Neutrophil (primary cell): ENCODE data around the gene MARS1.

Experiments used
- H3K27ac ChIP-seq: fragments of 200-600 bp; sonication (generic); 2 replicates; pipeline ENCODE4 v1.5.1; 2016; ENCODE audit warnings: mild to moderate bottlenecking, moderate library complexity
- H3K27me3 ChIP-seq: fragments of 200-600 bp; sonication (generic); 2 replicates; pipeline ENCODE4 v1.6.0; 2016; ENCODE audit warnings: mild to moderate bottlenecking
- H3K36me3 ChIP-seq: fragments of 200-600 bp; sonication (generic); 2 replicates; pipeline ENCODE4 v1.5.1; 2017
- H3K4me1 ChIP-seq, 2 experiments: fragments of 200-600 bp in 1 of 2; sonication (generic) in 1 of 2; 1 replicate in 1 of 2; 2 replicates in 1 of 2; pipeline versions ENCODE4 v1.5.1 to v1.6.1; 2013 to 2016; ENCODE audit warnings: low read depth in 1 of 2, low read length in 1 of 2, mild to moderate bottlenecking in 1 of 2, moderate library complexity in 1 of 2; ENCODE audit not compliant: control insufficient read depth in 1 of 2, insufficient read depth in 1 of 2
- H3K4me3 ChIP-seq, 2 experiments: fragments of 200-600 bp in 1 of 2; sonication (generic) in 1 of 2; 1 replicate in 1 of 2; 2 replicates in 1 of 2; pipeline ENCODE4 v1.5.1; 2013 to 2016; ENCODE audit warnings: low read depth in 1 of 2, low read length in 1 of 2, mild to moderate bottlenecking in 1 of 2, moderate library complexity in 1 of 2
- H3K9me3 ChIP-seq: fragments of 200-600 bp; sonication (generic); 2 replicates; pipeline ENCODE4 v1.5.1; 2016
- TF ChIP-seq, protein P1 (sequence below): fragments of 200-600 bp; sonication (generic); IDR thresholded peaks from 2 replicates; pipeline ENCODE4 v1.5.1; 2016; ENCODE audit warnings: antibody characterized with exemption

The MARS1 gene

GRCh38 chr12:57479043-57479375, 8.9 kb upstream of the MARS1 start:
- Histone ChIP-seq H3K27me3 (no peaks in the 10 kb centered on the region), H3K4me1 (peaks cover 59 to 71% of the 10 kb centered on the region in 2 experiments), H3K36me3 (peaks cover 28% of the 10 kb centered on the region), H3K27ac (peak overlapping the region; percentile 99), H3K4me3 (peak overlapping the region; percentile 97 to 100), H3K9me3 (no peaks in the 10 kb centered on the region)
- TF ChIP-seq, protein P1, sequence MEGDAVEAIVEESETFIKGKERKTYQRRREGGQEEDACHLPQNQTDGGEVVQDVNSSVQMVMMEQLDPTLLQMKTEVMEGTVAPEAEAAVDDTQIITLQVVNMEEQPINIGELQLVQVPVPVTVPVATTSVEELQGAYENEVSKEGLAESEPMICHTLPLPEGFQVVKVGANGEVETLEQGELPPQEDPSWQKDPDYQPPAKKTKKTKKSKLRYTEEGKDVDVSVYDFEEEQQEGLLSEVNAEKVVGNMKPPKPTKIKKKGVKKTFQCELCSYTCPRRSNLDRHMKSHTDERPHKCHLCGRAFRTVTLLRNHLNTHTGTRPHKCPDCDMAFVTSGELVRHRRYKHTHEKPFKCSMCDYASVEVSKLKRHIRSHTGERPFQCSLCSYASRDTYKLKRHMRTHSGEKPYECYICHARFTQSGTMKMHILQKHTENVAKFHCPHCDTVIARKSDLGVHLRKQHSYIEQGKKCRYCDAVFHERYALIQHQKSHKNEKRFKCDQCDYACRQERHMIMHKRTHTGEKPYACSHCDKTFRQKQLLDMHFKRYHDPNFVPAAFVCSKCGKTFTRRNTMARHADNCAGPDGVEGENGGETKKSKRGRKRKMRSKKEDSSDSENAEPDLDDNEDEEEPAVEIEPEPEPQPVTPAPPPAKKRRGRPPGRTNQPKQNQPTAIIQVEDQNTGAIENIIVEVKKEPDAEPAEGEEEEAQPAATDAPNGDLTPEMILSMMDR: no peak

GRCh38 chr12:57479376-57480115, 8.3 kb upstream of the MARS1 start, which contains the start of gene ARHGAP9:
ARHGAP9 (minus strand) TSS chr12:57479866; CDS start chr12:57479406, 460 bp downstream.
- TF ChIP-seq, protein P1: no peak
- Histone ChIP-seq H3K4me3 (peak within 1 kb of the TSS; percentile 97 to 100), H3K36me3 (peaks cover 22% of the 10 kb centered on the region), H3K4me1 (peaks cover 54 to 65% of the 10 kb centered on the region in 2 experiments), H3K9me3 (no peaks in the 10 kb centered on the region), H3K27ac (peak within 1 kb of the TSS; percentile 99), H3K27me3 (no peaks in the 10 kb centered on the region)

DNA sequence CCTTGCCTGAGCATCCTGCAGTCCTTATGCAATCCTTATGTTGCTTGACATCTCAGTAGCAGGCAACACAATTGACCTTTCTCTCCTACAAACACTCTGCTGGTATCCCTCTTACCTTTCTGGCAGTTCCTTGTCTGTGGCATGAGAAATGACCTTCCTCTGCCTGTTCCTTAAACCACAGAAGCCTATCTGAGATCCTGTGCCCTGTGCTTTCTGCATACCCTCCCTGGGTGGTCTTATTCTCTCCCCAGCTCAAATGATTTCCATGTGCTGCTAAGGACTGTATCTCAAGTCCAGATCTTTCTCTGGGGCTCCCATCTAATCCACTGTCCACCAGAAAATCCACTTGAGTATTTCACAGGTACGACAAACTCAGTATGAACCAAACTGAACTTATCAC, 6.2 kb upstream of the MARS1 start:
- no peaks in the 10 kb centered on the region for H3K27me3 ChIP-seq
- H3K4me3 ChIP-seq: no peak overlapping the region
- no peaks in the 10 kb centered on the region for H3K9me3 ChIP-seq
- peak overlapping the region; percentile 99 for H3K27ac ChIP-seq
- H3K4me1 ChIP-seq: peaks cover 40 to 48% of the 10 kb centered on the region in 2 experiments
- TF ChIP-seq, protein P1: no peak
- peaks cover under 1% of the 10 kb centered on the region for H3K36me3 ChIP-seq

- H3K27ac ChIP-seq: no peak overlapping the region
- peaks cover 46 to 47% of the 10 kb centered on the region in 2 experiments for H3K4me1 ChIP-seq
- H3K9me3 ChIP-seq: no peaks in the 10 kb centered on the region
- no peaks in the 10 kb centered on the region for H3K27me3 ChIP-seq
- TF ChIP-seq, protein P1: no peak
- no peak overlapping the region for H3K4me3 ChIP-seq
- H3K36me3 ChIP-seq: no peaks in the 10 kb centered on the region
These were observed 4.4 kb upstream of the MARS1 start for GRCh38 chr12:57483466-57483865.

DNA sequence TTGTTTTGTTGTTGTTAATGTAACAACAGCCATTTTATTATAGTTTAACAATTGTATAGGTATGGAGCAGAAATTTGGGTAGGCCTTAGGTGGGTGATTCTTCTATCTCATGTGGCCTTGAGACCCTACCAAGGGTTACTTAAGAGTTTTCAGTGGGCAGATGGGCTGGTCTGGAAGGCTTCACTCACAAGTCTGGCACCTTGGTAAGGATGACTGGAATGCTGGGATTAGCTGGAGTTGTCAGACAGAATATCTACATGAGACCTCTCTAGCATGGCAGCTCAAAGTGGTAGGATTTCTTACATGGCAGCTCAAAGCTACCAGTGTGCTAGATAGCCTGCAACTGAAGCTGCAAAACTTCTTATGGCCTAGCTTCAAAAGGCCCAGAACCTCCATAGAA, 2.2 kb upstream of the MARS1 start:
- Histone ChIP-seq H3K4me1 (peaks cover 32% of the 10 kb centered on the region in 2 experiments), H3K9me3 (no peaks in the 10 kb centered on the region), H3K4me3 (no peak overlapping the region), H3K36me3 (peaks cover 20% of the 10 kb centered on the region), H3K27ac (peak overlapping the region; percentile 23), H3K27me3 (no peaks in the 10 kb centered on the region)
- TF ChIP-seq, protein P1: no peak
